ENCODE results near the gene AKT2.

GRCh38 chr19:40321566-40322270 is 36.6 kb upstream of the AKT2 start:
- TF ChIP-seq POLR2A (IDR thresholded peaks at IDR 0.05) (no peak), CTCF (IDR thresholded peaks at IDR 0.05) (no peak)
